ENCODE results near the gene IL36RN.

DNA sequence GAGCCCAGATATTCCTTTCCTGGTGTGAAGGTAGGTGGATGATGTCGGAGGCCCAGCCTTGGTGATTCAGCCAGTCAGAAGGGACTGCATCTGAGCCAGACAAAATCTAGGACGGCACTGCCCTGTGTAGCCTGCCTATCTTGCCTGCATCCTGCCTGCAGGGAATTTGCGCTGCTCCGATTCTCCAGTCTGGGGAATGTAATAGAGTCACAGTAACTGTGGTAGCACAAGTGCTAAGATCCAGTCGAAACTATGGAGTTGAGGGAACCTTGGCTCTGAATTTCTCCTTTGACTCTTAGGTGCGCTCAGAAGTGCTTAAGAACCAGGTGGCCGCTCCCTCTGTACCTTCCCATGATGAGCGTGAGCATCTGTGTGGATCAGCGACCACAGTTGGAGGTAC lies 22.2 kb upstream of the IL36RN start:
- TF ChIP-seq CTCF (conservative IDR thresholded peaks at IDR 0.05 in 1 of 2, IDR thresholded peaks at IDR 0.05 in 1 of 2; ENCODE audit: extremely low read depth in 1 of 2, insufficient read depth in 1 of 2, low read depth in 1 of 2, low read length in 2 of 2): no peak
- no peak for TF ChIP-seq EZH2 (IDR thresholded peaks at IDR 0.05; ENCODE audit: borderline replicate concordance, low read length)

All from mammary epithelial cell (primary cell).